NCI-H187 (cell line): ENCODE results near the gene LAMC1.

ENCODE experiments used
- DNase-seq, 2 experiments: peaks; one replicate each; lab custom pipeline; 2025; lab: John Stamatoyannopoulos, UW

LAMC1 gene

GRCh38 chr1:183194527-183195141 lies 171.4 kb downstream of the LAMC1 start:
- DNase-seq: no peak

- DNase-seq: no peak
Measured at GRCh38 chr1:183195142-183195574, 171.9 kb downstream of the LAMC1 start.
